ENCODE results near the gene TENM4. TPM values are rescaled to one million over a fixed set of nuclear protein-coding genes. Genes with fewer than 3 reads are reported as not detected.

TENM4 gene
- total RNA-seq, 1 donor = 10.4 TPM

GRCh38 chr11:79013509-79013908, 427.3 kb downstream of the TENM4 start:
- TF ChIP-seq CTCF (IDR thresholded peaks at IDR 0.05; ENCODE audit: insufficient read depth, low read depth, low read length) = no peak
- no peak for DNase-seq (ENCODE audit: low read depth)
- no peak overlapping the region for H3K4me3 ChIP-seq (ENCODE audit: low read depth, low read length)

- H3K4me3 ChIP-seq (ENCODE audit: low read depth, low read length) = no peak overlapping the region
- DNase-seq (ENCODE audit: low read depth) = no peak
- TF ChIP-seq CTCF (IDR thresholded peaks at IDR 0.05; ENCODE audit: insufficient read depth, low read depth, low read length) = no peak
These were observed 429.5 kb downstream of the TENM4 start for GRCh38 chr11:79011357-79011756.

- DNase-seq (ENCODE audit: low read depth) = no peak
- no peak overlapping the region for H3K4me3 ChIP-seq (ENCODE audit: low read depth, low read length)
- no peak for TF ChIP-seq CTCF (IDR thresholded peaks at IDR 0.05; ENCODE audit: insufficient read depth, low read depth, low read length)
These were observed 432.9 kb downstream of the TENM4 start for GRCh38 chr11:79007771-79008402.

GRCh38 chr11:79006854-79007253, 434.0 kb downstream of the TENM4 start:
- no peak for TF ChIP-seq CTCF (IDR thresholded peaks at IDR 0.05; ENCODE audit: insufficient read depth, low read depth, low read length)
- H3K4me3 ChIP-seq (ENCODE audit: low read depth, low read length) = no peak overlapping the region

GRCh38 chr11:78996007-78996406, 444.8 kb downstream of the TENM4 start:
- no peak overlapping the region for H3K4me3 ChIP-seq (ENCODE audit: low read depth, low read length)
- no peak for DNase-seq (ENCODE audit: low read depth)
- TF ChIP-seq CTCF (IDR thresholded peaks at IDR 0.05; ENCODE audit: insufficient read depth, low read depth, low read length) = no peak

More at GRCh38 chr11:79006854-79007253, 434.0 kb downstream of the TENM4 start:
- DNase-seq (ENCODE audit: low read depth) = no peak

- TF ChIP-seq CTCF (IDR thresholded peaks at IDR 0.05; ENCODE audit: insufficient read depth, low read depth, low read length) = no peak
These were observed 445.7 kb downstream of the TENM4 start for GRCh38 chr11:78995171-78995570.

More at GRCh38 chr11:78995171-78995570, 445.7 kb downstream of the TENM4 start:
- no peak for DNase-seq (ENCODE audit: low read depth)
- no peak overlapping the region for H3K4me3 ChIP-seq (ENCODE audit: low read depth, low read length)
